SW 1271 (cell line): Measurements from ENCODE around the gene STRBP.

Source experiments
- DNase-seq, 2 experiments: peaks; one replicate each; lab custom pipeline; 2025; lab: John Stamatoyannopoulos, UW

STRBP gene

DNA sequence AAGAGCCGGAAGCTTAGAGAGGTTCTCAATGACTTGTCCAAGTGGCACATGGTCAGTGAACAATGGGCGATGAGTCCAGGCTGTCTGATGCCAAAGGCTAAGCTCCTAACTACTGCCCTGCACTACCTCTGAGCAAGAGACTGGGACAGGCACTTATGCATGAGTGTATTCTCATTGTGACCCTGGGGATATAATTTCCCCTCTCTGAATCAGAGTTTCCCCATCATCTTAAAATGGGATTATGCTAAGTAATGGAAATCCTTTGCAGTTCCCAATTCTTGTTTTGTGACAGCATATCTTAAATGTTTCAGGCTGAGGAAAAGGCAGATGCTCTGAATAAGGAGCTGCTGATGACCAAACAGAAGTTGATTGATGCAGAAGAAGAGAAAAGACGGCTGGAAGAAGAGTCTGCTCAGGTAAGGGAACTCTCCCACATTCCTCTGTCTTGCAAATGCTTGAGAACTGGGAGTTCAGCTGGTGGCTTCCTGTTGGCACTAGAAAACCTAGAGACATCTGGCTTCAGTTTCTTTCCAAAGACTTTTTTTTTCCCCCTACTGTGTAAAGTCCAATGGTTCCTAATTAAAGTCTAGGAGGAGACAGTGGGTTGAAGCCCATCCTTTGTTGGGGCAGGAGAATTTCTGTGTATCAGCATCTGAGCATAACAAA, 170.8 kb downstream of the STRBP start:
- DNase-seq: no peak

DNA sequence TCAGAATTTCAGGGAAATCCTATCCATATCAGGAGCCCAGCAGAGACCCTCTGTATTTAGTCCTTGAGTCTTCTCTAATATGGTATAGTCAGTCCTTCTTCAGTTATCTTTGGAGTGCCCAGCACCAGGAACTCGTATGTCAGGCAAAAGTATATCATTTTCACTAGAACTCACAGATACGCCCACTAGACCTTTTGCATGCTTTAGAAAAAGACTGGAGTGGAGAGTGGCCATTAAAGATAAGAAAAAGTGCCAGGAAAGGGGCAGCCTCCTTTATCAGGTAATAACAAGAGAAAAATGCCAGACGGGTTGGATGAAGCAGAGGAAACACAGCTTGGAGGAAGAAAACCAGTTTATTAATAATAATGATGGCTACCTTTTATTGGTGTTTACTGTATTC, 171.4 kb downstream of the STRBP start:
- no peak for DNase-seq

DNA sequence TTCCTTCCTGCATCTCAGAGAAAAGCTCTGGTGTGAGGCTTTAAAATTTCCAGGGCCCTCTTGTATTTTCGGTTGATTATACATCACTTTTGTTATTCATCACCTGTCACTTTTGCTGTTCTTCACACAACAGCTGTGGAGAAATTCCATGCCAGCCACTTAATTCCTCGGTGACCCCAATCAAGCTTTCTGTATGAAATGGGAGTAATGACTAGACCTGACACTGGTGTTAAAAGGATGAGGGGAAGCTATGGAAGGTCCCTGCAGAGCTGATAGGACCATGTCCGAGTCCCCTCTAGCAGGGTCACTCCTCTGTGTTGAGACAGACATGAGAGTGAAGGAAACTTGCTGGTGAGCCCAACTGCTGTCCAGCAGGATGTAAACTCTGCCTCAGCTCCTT, 175.2 kb downstream of the STRBP start:
- no peak for DNase-seq

DNA sequence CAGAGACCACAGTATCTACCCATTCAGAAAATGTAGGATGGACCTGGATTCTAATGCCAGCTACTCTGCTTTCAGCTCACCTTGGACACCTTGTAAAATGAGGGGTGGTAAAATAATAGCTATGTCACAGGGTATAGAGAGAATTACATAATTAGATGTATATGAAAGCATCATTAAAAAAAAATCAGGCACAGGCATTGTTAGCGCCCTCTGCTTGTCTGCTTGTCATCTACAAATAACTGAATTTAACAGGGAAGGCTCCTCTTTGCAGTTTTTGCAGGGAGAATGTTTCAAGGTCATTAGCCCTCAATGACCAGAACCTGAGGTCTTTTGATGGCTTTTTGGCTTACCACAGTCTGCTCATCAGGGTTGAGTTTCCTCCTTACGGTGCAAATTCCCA, 176.9 kb downstream of the STRBP start:
- peak in 1 of 2 experiments; percentile 14 for DNase-seq

DNA sequence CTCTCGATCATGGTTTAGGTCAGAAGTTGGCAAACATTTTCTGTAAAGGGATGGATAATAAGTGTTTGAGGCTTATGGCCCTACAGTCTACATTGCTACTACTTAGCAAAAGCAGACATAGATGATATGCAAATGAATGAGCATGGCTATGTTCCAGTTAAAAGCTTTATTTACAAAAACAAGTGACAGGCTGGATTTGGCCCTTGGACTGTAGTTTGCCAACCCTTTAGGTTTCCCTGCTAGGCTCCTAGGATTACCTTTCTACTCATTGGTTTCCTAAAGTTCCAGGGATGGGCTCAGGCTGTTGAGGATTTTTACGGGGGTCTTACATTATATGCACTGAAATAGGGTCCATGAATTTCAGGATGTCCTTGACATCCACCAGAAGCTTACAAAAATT, 177.4 kb downstream of the STRBP start:
- DNase-seq: no peak

DNA sequence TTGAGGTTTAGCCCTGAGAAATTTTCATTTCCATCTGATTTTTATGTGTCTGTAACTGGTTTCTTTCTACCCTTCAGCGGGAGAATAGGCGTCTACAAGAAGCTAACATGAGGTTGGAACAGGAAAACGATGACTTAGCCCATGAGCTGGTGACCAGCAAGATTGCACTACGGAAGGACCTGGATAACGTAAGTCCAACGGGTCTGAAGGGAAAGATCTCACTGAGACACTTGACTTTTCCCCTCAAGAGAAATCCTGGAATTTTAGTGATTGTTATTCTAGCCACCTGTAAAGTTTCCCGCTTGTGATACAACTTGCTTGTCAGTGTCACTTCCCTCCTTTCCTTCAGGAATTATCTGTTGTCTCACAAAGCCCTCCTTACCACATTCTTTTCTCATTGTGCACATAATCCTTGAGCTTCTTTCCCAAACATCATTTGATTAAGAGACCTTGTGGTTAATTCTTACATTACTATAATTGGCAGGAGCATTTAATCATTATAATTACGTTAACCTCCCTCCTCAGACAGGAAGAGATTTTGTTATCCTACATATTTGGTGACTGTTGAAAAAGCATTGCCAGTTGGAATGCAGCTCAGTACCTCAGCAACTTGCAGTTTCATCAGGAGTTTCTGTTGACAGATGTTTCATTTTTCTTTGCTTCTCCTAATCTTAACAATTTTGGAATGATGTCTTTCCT, 178.0 kb downstream of the STRBP start:
- DNase-seq: no peak

DNA sequence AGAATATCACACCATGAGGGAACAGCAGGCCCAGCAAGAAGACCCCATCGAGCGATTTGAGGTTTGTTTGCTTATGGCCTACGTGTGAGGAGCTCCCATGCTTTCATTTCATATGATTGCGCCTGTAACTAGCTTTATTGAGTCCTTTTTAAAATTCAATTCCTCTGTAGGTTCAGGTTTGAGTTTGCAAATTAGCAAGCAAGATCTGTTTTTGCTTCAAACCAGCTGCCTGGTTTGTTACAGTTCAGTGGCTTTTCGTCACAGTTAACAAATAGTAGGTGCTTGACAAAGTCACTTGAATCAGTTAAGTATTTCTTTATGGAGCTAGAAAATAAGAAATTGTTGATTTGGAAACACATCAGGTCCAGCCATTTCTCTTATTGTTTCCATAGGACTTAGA, 178.6 kb downstream of the STRBP start:
- no peak for DNase-seq

DNA sequence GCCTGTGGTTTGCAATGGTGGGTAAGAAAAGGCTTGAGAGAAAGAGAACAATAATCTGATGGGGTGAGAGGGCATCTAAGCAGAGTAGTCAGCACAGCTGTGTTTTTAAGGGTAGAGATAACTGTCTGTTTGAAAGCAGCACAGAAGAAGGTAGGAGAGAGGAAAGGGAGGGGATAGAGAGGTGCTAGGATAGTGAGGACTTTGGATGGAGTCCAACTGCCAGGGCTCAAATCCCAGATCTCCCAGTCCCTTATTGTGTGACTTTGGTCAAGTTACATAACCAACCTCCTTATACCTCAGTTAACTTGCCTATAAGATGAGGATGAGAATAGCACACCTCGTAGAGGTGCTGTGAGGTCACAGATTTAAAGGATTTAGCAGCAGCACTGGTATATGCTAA, 179.3 kb downstream of the STRBP start:
- no peak for DNase-seq

DNA sequence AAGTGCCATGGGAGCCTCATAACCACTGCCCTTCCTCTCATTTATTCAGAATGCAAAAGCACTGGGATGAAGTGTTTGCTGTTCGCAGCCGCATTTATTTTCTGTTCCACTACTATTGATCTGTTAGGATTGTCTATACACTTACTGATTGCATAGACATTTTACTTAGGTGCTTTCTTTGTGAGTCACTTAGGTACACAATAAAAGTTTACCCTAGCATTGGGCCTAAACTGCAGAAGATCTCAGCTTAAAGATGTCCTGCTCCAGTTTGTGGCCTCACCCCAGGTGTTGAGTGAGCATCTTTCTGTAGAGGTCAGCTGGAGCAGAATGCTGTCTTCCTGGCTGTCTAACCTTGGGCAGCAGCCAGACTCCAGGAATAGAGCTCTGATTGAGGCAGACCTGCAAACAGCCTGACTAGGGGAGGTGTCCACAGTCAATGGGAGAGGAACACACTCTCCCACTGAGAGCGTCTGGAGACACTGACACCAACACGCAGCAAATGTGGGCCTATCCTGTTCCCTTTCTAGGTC, 181.0 kb downstream of the STRBP start:
- DNase-seq: no peak

DNA sequence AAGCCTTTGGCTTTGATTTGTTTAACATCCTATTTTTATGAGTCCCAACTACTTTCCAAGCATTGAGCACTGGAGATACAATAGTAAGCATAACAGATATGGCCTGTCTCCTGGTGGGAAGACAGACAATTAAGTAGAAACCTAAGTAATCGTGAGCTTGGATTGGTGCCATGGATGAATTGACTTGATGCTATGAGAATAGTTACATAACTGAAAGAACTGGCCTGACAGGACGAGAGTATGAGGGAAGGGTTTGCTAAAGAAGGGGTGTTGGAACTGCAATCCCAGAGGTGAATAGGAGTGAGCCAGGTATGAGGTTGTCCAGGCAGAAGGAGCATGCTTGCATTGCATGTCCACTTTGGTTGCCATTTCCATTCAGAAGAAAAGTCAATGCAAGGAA, 182.5 kb downstream of the STRBP start:
- DNase-seq: no peak

DNA sequence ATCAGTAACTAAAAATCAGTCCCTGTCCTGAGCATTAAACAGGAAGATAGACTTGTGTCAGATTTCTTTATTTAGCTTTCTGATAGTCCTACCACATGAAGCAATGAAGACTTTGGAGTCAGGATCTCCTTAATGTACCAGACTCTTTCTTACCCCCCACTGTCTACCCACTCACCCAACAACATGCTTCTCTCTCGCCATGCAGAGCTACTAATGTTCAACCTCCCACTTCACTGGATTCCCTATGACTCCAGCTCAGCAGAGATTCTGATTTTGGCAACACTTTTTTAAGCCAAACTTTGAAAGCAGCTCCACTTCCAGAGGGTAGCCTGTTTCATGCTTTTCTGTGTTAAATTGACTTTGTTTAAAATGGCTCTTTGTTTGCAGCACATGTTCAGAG, 184.1 kb downstream of the STRBP start:
- no peak for DNase-seq

DNA sequence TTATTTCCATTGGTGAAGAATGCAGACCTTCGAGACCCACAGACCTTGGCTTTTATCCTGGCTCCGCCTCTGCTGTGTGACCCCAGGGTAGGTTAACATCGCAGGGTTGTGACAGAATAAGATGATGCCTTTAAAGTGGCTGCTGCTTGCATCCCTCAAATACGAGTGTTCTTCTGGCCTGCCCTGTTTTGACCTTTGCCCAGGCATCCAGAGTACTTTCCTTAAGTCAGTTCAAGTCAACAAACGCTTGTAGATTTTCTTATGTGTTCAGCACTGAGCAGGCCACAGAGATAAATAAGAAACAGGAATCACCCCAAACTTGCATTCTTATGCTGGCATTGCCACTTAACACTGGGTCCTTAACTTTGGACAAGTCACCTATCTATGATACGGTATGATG, 184.7 kb downstream of the STRBP start:
- DNase-seq: no peak

DNA sequence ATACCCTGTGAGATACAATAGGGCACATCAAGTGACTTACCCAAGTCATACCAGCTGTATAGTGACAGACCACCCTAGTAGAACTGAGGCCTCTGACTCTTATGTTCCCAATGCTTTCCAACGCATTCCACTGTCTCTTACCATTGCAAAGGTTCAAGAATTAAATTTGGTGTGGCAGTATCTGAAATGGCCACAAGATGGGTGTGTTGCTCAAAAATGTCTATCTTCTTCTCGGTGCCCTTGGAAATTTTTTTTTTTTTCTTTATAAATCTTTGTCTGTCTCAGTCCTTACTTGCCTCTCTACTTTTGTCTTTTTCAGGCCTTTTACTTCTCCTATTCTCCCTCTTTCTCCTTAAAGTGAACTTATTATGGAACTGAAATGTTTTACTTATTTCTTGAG, 186.6 kb downstream of the STRBP start:
- DNase-seq: peak; percentile 6 to 50

DNA sequence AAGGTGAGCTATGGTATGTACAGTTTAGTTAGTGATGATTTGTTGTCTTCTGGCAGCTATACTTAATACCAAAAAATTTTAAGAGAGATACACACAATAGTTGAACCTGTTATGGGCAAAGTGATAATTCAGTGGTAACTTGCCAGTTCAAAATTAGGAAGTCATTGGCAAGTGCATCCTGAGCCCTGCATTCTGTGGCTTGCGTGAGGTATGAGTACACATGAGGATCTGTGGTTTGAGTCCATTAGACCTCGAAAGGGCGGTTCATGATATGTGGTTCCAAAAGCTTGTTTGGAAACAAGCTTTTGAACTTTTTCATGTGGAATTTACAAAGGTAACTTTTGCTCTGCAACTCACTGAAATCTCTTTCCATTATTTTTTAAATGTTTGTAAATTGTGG, 187.9 kb downstream of the STRBP start:
- DNase-seq: no peak

DNA sequence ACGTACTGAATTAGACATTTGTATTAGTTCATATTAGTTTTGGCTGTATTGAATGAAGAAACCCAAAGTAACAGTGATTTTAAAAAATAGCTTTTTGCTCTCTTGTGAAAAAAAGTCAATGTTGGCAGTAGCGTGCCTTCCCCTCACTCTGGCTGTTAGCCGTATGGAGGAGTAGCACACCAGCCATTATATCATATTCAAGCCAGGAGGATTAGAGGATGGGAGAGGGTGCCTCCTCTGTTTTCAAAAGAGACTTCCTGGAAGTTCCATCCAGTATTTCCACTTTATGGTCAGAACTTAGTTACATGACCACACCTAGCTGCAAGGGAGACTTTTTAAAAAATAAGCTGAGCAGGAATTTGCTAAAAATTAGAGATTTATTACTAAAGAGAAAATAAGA, 193.8 kb downstream of the STRBP start:
- no peak for DNase-seq

DNA sequence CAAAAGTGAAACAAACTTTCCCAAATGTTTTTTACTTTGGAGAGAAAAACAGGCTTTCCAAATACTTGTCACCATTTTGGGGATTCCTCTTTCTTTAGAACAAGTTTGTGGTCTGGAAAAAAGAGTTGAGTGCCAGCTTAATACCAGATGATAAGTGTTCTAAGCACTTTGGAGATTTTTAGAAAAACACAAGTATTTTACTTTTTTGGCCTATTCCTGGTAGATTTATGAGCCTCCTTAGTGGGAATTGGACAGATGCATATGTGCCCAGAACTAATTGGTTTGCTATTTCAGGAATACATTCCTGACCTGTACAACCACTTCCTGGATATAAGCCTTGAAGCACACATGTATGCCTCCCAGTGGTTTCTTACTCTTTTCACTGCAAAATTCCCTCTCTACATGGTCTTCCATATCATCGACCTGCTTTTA, 194.4 kb downstream of the STRBP start:
- DNase-seq: peak in 1 of 2 experiments; percentile 29

DNA sequence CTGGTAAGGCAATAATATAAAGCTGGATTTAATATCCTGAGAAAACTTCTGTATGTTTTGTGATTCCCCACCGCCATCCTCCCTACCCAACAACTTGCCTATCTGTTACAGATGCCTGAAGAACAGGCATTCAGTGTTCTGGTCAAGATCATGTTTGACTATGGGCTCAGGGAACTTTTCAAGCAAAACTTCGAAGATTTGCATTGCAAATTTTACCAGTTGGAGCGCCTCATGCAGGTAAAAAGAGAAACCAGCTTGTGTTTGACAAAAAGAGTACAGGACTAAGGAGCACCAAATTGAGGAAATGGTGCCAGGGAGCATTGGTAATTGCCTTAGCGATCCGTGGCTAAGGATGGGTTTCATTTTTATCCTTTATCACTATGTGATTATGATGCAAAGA, 194.9 kb downstream of the STRBP start:
- DNase-seq: no peak

DNA sequence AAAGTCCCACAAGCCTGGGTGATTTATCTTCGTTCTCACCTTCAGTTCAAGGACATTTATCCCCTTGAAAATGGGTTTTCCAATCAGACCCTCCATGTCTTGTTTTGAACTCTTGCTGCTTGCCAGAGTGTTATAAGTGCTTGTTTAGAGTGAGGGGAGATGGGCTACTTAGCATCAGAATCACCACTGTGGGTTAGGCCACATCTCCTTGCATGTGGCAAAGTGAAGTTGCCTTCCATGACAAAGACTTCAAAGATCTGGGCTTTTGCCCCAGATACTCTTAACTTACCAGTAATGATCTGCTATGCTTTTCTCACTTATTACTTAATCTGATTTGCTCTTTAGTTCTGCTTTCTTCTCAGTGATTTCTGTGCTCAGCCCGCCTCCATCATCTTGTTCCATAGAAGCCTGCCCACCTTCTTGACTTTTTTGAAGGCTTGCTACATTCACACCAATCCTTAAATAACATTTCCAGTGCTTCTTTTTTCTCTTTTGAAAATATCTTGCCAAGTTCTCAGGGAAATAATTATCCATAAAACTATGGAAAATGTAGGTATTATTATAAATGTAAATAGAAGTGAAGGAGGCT, 195.9 kb downstream of the STRBP start:
- no peak for DNase-seq
